ENCODE measurements around the gene SPC24. TPM values are rescaled to one million over a fixed set of nuclear protein-coding genes. Genes with fewer than 3 reads are reported as not detected.
"Not testable (repeated sequence)": the region's sequence is repeated elsewhere in the genome, so short reads cannot be mapped to it uniquely, and the experiment has no call there.

The SPC24 gene
- total RNA-seq, 2 experiments from 2014 or later = 63.0 to 65.4 TPM

DNA sequence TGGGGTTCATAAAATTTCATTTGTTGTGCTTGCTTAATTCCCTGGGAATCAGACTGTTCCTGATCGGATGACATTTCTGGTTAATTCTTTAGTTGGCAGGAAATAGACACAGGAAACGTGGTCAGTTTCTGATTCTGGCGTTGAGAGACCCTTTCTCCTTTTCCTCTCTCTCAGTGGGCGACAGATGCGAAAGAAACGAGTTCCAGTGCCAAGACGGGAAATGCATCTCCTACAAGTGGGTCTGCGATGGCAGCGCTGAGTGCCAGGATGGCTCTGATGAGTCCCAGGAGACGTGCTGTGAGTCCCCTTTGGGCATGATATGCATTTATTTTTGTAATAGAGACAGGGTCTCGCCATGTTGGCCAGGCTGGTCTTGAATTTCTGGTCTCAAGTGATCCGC, 55.5 kb downstream of the SPC24 start:
- no peak overlapping the region for H3K27ac Mint-ChIP-seq
- H3K4me3 Mint-ChIP-seq = no peak overlapping the region
- peaks cover 2% of the 10 kb centered on the region for H3K9me3 Mint-ChIP-seq
- peaks cover 49% of the 10 kb centered on the region for H3K36me3 Mint-ChIP-seq
- ATAC-seq (ENCODE audit: low read depth) = no peak
- POLR2A ChIA-PET = interaction anchor here (0.6 to 1.1 kb wide), 2 partner anchors 10 to 11 kb away, joined by 3 read pairs; partner anchors contain the start of gene LDLR
- peaks cover 26% of the 10 kb centered on the region for H3K4me1 Mint-ChIP-seq
- DNase-seq = no peak
- H3K27me3 Mint-ChIP-seq = no peaks in the 10 kb centered on the region

DNA sequence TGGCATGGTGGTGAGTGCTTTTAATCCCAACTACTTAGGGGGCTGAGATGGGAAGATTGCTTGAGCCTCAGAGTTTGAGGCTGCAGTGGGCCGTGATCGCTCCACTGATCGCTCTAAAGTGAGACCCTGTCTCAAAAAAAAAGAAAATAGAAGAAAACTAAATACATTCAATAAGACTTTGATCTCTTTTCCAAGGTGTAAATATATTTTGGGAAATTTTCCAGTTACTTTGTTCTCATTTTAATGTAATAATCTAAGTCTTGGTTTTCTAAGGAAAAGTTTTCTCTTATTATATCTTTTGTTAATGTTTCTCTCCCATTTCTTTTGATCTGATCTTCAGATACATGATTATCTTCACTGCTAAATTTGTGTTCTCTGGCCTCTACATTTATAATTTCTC, 56.7 kb downstream of the SPC24 start:
- peaks cover 54% of the 10 kb centered on the region for H3K36me3 Mint-ChIP-seq
- no peaks in the 10 kb centered on the region for H3K27me3 Mint-ChIP-seq
- DNase-seq (no peak), ATAC-seq (ENCODE audit: low read depth) (no peak)
- no peak overlapping the region for H3K27ac Mint-ChIP-seq
- peaks cover 2% of the 10 kb centered on the region for H3K9me3 Mint-ChIP-seq
- POLR2A ChIA-PET = no interaction called here
- H3K4me3 Mint-ChIP-seq = no peak overlapping the region
- peaks cover 34% of the 10 kb centered on the region for H3K4me1 Mint-ChIP-seq

GRCh38 chr19:11098327-11098726, 57.3 kb downstream of the SPC24 start:
- H3K27me3 Mint-ChIP-seq = no peaks in the 10 kb centered on the region
- no peak overlapping the region for H3K27ac Mint-ChIP-seq
- no peak for ATAC-seq (ENCODE audit: low read depth)
- H3K4me1 Mint-ChIP-seq = peaks cover 38% of the 10 kb centered on the region
- H3K36me3 Mint-ChIP-seq = peaks cover 54% of the 10 kb centered on the region
- DNase-seq = no peak
- no peak overlapping the region for H3K4me3 Mint-ChIP-seq
- peaks cover 2% of the 10 kb centered on the region for H3K9me3 Mint-ChIP-seq
- POLR2A ChIA-PET = no interaction called here

DNA sequence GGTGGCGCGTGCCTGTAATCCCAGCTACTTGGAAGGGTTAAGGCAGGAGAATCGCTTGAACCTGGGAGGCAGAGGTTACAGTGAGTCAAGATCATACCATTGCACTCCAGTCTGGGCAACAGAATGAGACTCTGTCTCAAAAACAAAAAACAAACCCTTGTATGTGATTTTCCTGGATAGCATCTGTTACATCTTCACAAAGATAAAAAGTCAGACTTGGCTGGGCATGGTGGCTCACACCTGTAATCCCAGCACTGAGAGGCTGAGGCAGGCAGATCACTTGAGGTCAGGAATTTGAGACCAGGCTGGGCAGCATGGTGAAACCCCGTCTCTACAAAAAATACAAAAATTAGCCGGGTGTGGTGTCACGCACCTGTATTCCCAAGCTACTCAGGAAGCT, 58.2 kb downstream of the SPC24 start:
- not testable (repeated sequence) for H3K27me3 Mint-ChIP-seq; ATAC-seq (ENCODE audit: low read depth); H3K9me3 Mint-ChIP-seq; H3K27ac Mint-ChIP-seq; H3K4me3 Mint-ChIP-seq; DNase-seq
- POLR2A ChIA-PET = interaction anchor here (0.7 to 2.2 kb wide), 4 partner anchors 10 to 508 kb away, joined by 3 to 9 read pairs (median 6); no protein-coding TSS in a partner anchor
- Mint-ChIP-seq H3K4me1 (peaks cover 43% of the 10 kb centered on the region), H3K36me3 (peaks cover 56% of the 10 kb centered on the region)

DNA sequence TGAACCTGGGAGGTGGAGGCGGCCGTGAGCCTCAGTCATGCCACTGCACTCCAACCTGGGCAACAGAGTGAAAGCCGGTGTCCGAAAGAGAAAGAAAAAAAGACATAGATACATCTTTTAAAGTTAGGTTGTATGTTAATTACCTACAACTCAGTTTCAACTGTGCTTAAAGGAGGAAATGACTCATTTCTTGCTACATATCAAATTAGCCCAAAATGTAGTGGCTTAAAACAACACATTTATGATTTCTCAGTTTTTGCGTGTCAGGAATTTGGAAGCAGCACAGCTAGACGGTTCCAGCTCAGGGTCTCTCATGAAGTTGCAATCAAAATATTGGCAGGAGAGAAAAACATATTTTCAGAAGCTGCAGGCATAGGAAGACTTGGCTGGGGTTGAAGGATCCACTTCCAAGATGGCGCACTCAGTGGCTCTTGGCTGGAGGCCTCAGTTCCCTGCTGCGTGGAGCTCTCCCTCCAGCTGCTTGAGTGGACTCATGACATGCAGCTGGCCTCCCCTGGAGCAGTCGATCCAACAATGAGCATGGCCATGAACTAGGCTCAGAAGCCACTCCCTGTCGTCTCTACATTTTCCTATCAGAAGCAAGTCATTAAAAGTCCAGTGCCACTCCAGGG, 59.3 kb downstream of the SPC24 start:
- Mint-ChIP-seq H3K36me3 (peaks cover 59% of the 10 kb centered on the region), H3K9me3 (peaks cover 2% of the 10 kb centered on the region), H3K27ac (peak overlapping the region; percentile 94), H3K4me3 (peak overlapping the region; percentile 79), H3K4me1 (peaks cover 47% of the 10 kb centered on the region), H3K27me3 (no peaks in the 10 kb centered on the region)
- POLR2A ChIA-PET = interaction anchor here (1.1 to 2.2 kb wide), 4 partner anchors 9 to 60 kb away, joined by 3 to 9 read pairs (median 6); no protein-coding TSS in a partner anchor
- DNase-seq (peak; percentile 51), ATAC-seq (ENCODE audit: low read depth) (peak; percentile 43)

Small RNAs within 50 kb of the gene (microRNA-seq; reads per million reads assigned to microRNA genes)
- gene MIR6886 = not detected

Other genes starting within 250 kb of the SPC24 start
- gene YIPF2, start 227.1 kb downstream of the SPC24 start, total RNA-seq = 10 to 100 TPM; 21.7 to 24.7 TPM
- gene TIMM29, start 227.0 kb downstream of the SPC24 start, total RNA-seq = 10 to 100 TPM; 29.7 to 31.3 TPM
- 100 to 1,000 TPM in 1 of 2 experiments, 10 to 100 TPM in 1; 99.9 to 107 TPM for gene SMARCA4, start 194.8 kb downstream of the SPC24 start, total RNA-seq
- 10 to 100 TPM; 83.8 to 84.8 TPM for gene LDLR, start 66.3 kb downstream of the SPC24 start, total RNA-seq
- 1 to 10 TPM; 5.3 to 7.9 TPM for gene KANK2, start 41.8 kb upstream of the SPC24 start, total RNA-seq
- not detected for gene ANGPTL8, start 83.8 kb upstream of the SPC24 start, total RNA-seq
- under 1 TPM; 0.43 to 0.72 TPM for gene DOCK6, start 106.7 kb upstream of the SPC24 start, total RNA-seq
- gene TSPAN16, start 140.4 kb upstream of the SPC24 start, total RNA-seq = not detected
- gene RAB3D, start 183.9 kb upstream of the SPC24 start, total RNA-seq = 10 to 100 TPM; 10.1 to 11.8 TPM
- 10 to 100 TPM; 29.4 to 35.2 TPM for gene TMEM205, start 190.5 kb upstream of the SPC24 start, total RNA-seq
- gene CCDC159, start 190.7 kb upstream of the SPC24 start, total RNA-seq = 10 to 100 TPM; 36.2 to 40.7 TPM
- 1 to 10 TPM; 5.5 to 6.3 TPM for gene PLPPR2, start 199.7 kb upstream of the SPC24 start, total RNA-seq
- 1 to 10 TPM; 3.0 to 3.3 TPM for gene SWSAP1, start 218.9 kb upstream of the SPC24 start, total RNA-seq
- gene EPOR, start 228.5 kb upstream of the SPC24 start, total RNA-seq = 1 to 10 TPM; 8.3 to 8.8 TPM

Data from activated naive CD8-positive, alpha-beta T cell treated with anti-CD3 and anti-CD28 coated beads, Interleukin-2, amount 10 ng/mL, durations not matched to agents 7 days and 5 days (primary cell).